Measurements from ENCODE around the gene KIF2A. TPM values are rescaled to one million over a fixed set of nuclear protein-coding genes. Genes with fewer than 3 reads are reported as not detected.

KIF2A gene
- total and polyA plus RNA-seq, 2 donors (not counting 3 experiments of a cell fraction or from before 2014, with no cell fraction given) = 17.1 to 65.1 TPM

DNA sequence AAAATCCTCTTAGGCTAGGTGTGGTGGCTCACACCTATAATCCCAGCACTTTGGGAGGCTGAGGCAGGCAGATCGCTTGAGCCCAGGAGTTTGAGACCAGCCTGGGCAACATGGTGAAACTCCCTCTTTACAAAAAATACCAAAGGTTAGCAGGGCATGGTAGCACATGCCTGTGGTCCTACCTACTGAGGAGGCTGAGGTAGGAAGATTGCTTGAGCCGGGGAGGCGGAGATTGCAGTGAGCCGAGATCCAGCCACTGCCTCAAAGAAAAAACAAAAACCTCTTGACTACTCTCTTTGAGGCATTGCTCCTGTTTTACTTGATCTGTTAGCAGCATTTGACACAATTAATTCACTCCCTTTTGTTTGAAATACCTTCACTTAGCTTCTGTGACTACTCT lies 20.7 kb downstream of the KIF2A start:
- H3K27me3 ChIP-seq (ENCODE audit: control insufficient read depth in 2 of 2, insufficient read depth in 2 of 2, low read length in 2 of 2) = no peaks in the 10 kb centered on the region
- POLR2A ChIA-PET = no interaction called here
- no peak for TF ChIP-seq POLR2A (IDR thresholded peaks at IDR 0.05; ENCODE audit: low read depth, low read length)
- TF ChIP-seq, protein P1, sequence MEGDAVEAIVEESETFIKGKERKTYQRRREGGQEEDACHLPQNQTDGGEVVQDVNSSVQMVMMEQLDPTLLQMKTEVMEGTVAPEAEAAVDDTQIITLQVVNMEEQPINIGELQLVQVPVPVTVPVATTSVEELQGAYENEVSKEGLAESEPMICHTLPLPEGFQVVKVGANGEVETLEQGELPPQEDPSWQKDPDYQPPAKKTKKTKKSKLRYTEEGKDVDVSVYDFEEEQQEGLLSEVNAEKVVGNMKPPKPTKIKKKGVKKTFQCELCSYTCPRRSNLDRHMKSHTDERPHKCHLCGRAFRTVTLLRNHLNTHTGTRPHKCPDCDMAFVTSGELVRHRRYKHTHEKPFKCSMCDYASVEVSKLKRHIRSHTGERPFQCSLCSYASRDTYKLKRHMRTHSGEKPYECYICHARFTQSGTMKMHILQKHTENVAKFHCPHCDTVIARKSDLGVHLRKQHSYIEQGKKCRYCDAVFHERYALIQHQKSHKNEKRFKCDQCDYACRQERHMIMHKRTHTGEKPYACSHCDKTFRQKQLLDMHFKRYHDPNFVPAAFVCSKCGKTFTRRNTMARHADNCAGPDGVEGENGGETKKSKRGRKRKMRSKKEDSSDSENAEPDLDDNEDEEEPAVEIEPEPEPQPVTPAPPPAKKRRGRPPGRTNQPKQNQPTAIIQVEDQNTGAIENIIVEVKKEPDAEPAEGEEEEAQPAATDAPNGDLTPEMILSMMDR (IDR thresholded peaks at IDR 0.05; ENCODE audit: extremely low read depth in 1 of 2, insufficient read depth in 1 of 2, low read depth in 1 of 2, low read length in 2 of 2) = no peak
- no peak for TF ChIP-seq GATA2 (IDR thresholded peaks at IDR 0.05; ENCODE audit: insufficient read depth, insufficient read length, low read depth, low read length)
- TF ChIP-seq, protein P2, sequence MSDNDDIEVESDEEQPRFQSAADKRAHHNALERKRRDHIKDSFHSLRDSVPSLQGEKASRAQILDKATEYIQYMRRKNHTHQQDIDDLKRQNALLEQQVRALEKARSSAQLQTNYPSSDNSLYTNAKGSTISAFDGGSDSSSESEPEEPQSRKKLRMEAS (IDR thresholded peaks at IDR 0.05; ENCODE audit: insufficient read depth, insufficient read length) = no peak
- no peak for TF ChIP-seq JUN (IDR thresholded peaks at IDR 0.05; ENCODE audit: borderline replicate concordance, insufficient read depth, insufficient read length, low read depth)
- TF ChIP-seq FOS (IDR thresholded peaks at IDR 0.05; ENCODE audit: borderline replicate concordance, insufficient read depth, low read length) = no peak
- TF ChIP-seq MYC (IDR thresholded peaks at IDR 0.05; ENCODE audit: low read depth, low read length) = no peak
- no peak for DNase-seq (ENCODE audit: low read depth, low spot score)
- no peak overlapping the region for H2AFZ ChIP-seq (ENCODE audit: low read depth, low read length)
- no TSS peak for BruUV-seq (replicated peaks)
- no peaks in the 10 kb centered on the region for H3K9me3 ChIP-seq (replicated peaks; ENCODE audit: control insufficient read depth, insufficient read depth, low read length)
- no peak overlapping the region for H3K9ac ChIP-seq (replicated peaks; ENCODE audit: extremely low read depth, insufficient read depth, low read length)
- no peak overlapping the region for H3K4me2 ChIP-seq (ENCODE audit: insufficient read depth, low read length)
- FAIRE-seq = no peak
- peaks cover 83% of the 10 kb centered on the region for H3K79me2 ChIP-seq (ENCODE audit: control insufficient read depth, insufficient read depth, low read length)
- CTCF ChIA-PET = no interaction called here
- intact Hi-C loops (cut with micrococcal nuclease) (no loop called here), dilution Hi-C loops (cut with MboI; ENCODE audit: extremely low pct_ligation_motif_present, low sequenced_read_pairs) (no loop called here)
- H3K9me1 ChIP-seq (replicated peaks; ENCODE audit: control insufficient read depth, extremely low read depth, insufficient read depth, low read length) = no peaks in the 10 kb centered on the region
- no peaks in the 10 kb centered on the region for H3K36me3 ChIP-seq (ENCODE audit: control insufficient read depth in 2 of 2, extremely low read depth in 1 of 2, insufficient read depth in 2 of 2, low read length in 2 of 2)
- H3K27ac ChIP-seq (ENCODE audit: insufficient read depth, low read depth, low read length) = no peak overlapping the region
- H3K4me1 ChIP-seq (ENCODE audit: control insufficient read depth, extremely low read depth, insufficient read depth, low read length) = peaks cover 5% of the 10 kb centered on the region
- H4K20me1 ChIP-seq (replicated peaks; ENCODE audit: control insufficient read depth, extremely low read depth, insufficient read depth, low read length) = peaks cover 8% of the 10 kb centered on the region
- no peak overlapping the region for H3K4me3 ChIP-seq (replicated peaks in 1 of 3; ENCODE audit: insufficient read depth in 1 of 3, low read depth in 1 of 3, low read length in 3 of 3)

Measured in endothelial cell of umbilical vein (primary cell).